Measurements from ENCODE around the gene TLR10.
A peak's percentile ranks its signal among the peaks of the same experiment; 100 is the strongest.
"Not testable (repeated sequence)": the region's sequence is repeated elsewhere in the genome, so short reads cannot be mapped to it uniquely, and the experiment has no call there.

TLR10 gene

GRCh38 chr4:38782452-38783108 lies at the start of gene TLR10:
Gene TLR10 (minus strand): TSS chr4:38782990. CDS start chr4:38775590, 7,400 bp downstream.
- DNase-seq: peak in 1 of 2 experiments; percentile 2

- DNase-seq: no peak
These were observed 49.4 kb upstream of the TLR10 start for GRCh38 chr4:38832206-38832605.

DNA sequence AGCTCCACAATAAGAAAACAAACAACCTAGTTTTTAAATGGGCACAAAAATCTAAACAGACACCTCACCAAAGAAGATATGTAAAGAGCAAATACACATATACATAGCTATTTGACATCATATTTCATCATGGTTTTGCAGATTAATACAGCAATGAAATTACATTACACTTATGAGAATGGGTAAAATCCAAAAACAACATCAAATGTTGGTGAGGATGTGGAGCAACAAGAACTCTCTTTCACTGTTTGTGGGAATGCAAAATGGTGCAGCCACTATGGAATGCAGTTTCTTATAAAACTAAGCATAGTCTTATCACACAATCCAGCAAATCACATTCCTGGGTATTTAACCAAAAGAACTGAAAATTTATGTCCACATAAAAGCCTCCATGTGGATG lies 48.9 kb upstream of the TLR10 start:
- no peak for DNase-seq

- DNase-seq: no peak
These were observed 46.4 kb upstream of the TLR10 start for GRCh38 chr4:38829237-38829636.

DNA sequence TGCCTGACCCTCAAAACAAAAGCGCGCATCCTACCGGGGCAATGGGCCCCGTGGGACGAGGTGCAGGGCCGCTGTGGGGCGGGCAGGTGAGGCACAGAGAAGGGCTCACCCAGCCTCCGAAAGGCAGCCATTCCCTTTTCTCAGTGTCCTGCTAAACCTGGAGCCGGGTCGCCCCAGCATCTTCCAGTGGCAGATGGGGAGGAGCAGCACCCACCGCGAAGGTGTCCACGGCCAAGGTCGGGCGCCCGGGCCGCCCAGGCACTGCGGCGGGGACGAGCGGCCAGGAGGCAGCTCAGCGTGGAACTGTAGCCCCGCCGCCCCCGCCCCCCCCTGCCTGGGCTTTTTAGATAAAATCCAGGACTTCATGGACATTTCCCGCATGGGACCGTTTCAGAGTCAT lies 41.0 kb upstream of the TLR10 start:
- no peak for DNase-seq

DNA sequence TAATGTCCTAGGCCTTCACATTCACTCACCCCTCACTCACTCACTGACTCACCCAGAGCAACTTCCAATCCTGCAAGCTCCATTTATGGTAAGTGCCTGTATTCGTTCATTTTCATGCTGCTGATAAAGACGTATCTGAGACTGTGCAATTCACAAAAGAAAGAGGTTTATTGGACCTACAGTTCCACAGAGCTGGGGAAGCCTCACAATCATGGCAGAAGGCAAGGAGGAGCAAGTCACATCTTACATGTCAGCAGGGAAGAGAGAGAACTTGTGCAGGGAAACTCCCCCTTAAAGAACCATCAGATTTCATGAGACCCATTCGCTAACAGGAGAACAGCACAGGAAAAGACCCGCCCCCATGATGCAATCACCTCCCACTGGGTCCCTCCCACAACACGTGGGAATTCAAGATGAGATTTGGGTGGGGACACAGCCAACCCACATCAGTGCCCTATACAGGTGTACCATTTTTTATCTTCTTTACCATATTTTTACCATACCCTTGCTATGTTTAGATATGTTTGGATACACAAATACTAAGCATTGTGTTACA lies 40.0 kb upstream of the TLR10 start:
- DNase-seq: no peak

DNA sequence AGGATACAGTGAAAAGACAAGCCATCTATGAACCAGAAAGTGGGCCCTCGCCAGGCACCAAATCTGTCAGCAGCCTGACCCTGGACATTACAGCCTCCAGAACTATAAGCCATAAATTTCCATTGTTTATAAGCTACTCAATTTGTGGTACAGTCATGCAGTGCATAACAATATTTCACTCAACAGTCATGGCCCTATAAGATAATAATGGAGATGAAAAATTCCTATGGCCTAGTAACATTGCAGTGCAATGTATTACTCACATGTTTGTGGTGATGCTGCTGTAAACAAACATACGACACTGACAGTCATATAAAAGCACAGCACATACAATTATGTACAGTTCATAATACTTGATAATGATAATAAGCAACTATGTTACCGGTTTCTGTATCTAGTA lies 38.9 kb upstream of the TLR10 start:
- DNase-seq: no peak

DNA sequence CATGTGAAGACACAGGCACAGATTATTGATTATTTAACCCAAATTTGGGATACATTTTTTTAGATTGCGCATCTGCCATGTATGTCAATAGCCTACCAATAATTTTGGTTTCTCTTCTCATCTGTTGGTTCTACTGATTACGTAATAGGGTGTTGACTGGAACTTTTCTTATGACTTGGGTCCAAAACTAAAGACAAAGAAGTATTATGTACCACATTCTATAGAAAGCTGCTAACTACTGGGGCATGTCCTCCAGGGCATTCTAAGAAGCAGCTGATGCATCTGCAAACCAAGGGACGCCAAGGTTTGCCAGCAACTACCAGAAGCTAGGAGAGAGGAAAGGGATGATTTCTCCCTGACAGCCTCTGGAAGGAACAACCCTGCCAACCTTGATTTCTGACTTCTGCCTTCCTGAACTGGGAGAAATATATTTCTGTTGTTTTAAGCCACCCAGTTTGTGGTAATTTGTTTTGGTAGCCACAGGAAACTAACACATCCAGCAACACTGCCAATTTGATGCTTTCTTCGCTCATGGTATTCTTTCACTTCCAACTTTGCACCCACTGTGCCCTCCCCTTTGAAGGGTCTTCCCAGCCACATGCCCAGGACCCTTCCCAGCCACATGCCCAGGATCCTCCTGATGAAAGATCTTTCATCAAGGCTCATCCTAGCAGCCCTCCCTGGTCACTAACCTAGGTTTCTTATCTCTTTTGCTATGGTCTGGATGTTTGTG lies 37.7 kb upstream of the TLR10 start:
- no peak for DNase-seq

DNA sequence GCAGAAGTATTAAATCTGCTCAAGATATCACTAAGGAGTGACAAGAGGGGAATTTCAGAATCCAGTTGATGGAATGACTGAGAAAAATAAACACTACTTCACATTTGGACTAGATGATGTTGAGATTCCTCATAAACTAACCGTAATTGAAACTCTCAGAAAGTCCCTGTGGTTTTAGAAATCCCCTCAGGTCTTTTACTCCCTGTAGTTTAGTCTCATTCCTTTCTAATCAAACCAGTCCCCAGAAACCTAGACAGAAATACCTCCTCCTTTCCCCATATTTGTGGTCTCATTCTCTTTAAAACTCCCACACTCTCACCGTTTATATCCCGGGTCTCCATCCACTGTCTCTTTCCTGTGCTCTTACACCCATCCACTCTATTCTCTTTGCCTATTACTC lies 36.8 kb upstream of the TLR10 start:
- DNase-seq: no peak

GRCh38 chr4:38818441-38818976 lies 35.7 kb upstream of the TLR10 start:
- no peak for DNase-seq

DNA sequence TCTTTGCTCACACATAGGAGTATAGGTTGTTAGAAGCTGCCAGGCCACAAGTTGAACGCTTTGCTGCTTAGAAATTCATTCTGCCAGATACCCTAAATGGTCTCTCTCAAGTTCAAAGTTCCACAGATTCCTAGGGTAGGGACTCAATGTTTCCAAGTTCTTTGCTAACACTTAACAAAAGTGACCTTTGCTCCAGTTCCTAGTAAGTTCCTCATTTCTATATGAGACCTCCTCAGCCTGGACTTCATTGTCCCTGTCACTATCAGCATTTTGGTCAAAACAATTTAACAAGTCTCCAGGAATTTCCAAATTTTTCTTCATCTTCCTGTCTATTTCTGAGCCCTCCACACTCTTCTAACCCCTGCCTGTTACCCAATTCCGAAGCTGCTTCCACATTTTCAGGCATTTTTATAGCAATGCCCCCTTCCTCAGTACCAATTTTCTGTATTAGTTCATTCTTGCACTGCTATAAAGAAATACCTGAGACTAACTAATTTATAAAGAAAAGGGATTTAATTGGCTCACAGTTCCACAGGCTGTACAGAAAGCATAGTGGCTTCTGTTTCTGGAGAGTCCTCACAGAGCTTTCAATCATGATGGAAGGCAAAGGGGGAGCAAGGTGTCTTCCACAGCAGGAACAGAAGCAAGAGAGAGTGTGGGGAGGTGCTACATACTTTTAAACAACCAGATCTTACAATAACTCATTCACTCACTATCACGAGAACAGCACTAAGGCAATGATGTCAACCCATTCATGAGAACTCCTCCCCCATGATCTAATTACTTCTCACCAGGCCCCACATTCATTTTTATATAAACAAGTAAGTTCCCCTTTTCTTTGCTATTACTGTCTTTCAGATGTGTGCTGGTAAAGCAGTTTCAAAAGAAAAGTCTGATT lies 33.3 kb upstream of the TLR10 start:
- DNase-seq: no peak

- DNase-seq: no peak
These were observed 31.6 kb upstream of the TLR10 start for GRCh38 chr4:38814386-38814785.

DNA sequence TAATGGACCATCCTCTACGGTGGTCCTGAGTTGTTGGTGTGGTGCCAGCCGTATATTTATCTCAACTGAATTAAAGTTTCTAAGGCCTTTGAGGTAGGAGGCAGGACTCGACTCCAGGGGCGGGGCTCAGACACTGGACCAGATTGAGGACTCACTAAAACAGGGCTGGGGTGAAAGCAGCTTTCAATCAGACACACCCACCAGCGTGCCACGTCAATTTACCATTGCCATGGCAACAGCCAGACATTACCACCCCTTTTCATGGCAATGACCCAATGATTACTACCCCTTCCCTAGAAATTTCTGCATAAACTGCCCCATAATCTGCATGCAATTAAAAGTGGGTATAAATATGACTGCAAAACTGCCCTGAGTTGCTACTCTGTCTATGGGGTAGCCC lies 28.5 kb upstream of the TLR10 start:
- DNase-seq: no peak

GRCh38 chr4:38807462-38807861 lies 24.7 kb upstream of the TLR10 start:
- not testable (repeated sequence) for DNase-seq

GRCh38 chr4:38806251-38806650 lies 23.5 kb upstream of the TLR10 start:
- not testable (repeated sequence) for DNase-seq

GRCh38 chr4:38805530-38806145 lies 22.8 kb upstream of the TLR10 start:
- DNase-seq: no peak

DNA sequence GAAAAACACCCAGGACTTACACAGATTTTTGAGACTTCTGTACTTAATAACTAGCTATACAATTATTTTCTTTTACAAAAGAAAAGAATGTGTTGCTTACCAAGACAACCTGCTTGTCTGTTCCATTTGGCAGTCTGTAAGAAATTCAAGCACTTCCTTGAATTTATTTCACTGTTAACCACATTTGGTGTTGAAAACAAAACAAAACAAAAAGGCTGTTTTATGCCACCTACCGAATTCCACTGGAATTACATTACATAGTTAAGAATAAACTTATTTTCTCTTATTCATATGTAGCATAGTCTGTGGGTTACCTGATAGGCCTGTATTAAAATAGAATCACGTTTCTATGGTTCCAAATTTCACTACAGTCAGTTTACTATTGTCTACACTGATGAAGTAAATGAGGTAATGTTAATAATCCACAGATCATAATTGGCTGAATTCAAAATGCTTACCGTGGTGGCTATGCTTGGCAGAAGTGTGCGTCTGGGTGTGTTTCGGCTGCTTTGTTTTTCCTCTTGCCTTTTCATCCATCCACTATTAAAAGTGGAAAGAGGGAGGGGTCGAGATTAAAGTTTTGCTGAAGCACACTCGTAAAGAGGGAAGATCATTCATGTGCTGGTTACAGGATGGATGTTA lies 22.0 kb upstream of the TLR10 start, which contains the start of gene TLR1:
Gene TLR1 (minus strand): TSS at position 138 of the 642 bp plus-strand sequence. CDS start 5,960 bp downstream, outside the sequence.
- no peak for DNase-seq

DNA sequence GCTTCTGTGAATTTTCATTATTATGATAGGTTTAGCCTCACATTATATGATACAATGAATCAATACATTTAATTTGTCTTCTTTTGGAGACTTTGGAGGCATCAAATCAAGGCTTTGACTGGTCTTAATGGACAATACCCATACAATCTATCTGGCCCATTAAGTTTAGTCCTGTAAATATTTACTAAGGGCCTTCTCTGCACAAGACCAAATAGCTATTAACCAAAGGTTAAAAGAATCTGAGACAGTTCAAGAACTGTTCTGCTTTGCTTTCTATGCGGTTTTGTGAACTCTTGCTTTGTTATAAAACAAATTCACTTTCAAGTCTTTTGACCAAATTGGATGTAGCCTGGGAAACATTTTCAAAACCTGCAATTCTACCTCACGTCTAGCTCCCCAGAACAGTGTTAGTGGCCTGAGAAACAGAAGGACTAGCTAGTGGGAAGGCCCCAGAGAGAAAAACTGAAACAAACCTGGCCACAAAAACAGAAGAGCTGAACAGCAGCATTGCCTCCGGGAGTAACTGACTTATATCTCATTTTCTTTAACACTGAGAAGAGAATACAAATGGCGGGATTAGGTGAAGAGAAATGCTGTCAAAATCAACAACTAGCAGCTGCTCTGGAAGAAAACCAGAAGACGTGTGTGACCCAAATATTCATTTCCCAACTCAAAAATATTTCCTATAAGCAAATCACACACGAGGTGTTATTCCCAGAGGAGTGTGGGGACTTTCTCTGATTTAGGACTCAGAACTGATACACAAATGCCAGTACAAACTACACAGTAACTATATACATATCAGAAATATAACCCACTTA lies 21.3 kb upstream of the TLR10 start:
- DNase-seq: no peak

DNA sequence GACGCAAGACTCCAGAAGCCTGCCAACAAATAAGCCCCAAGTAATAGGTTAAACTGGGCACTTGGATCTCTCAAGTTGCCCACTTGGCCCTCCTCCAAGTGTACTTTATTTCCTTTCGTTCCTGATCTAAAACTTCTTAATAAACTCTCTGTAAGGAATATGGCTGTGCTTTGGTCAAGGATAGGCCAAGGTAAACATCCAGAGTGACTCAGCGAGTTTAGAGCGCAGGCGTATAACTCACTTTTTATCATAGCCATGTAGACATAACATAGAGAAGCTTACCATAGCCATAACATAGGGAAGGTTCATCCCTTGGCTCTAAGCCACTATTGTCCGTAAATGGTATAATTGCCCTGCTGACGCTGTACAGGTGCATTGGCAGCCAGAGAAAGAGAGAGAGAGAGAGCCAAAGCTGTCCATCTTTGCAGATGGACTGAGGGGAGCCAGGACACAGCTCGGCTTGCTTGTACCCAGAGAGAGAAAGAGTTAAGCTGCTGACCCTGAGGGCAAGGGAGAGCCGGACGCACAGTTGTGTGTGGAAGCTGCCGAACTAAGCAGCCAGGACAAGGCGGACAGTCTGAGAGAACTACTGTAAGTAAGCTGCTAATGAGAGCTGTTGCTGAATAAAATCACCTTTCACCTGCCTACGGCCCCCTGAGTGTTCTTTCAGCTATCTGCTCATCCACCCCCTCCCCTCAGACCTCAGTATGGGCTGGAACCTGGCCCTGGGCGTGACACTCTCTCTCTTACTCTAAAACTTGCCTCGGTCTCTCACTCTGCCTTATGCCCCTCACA lies 20.0 kb upstream of the TLR10 start:
- no peak for DNase-seq

DNA sequence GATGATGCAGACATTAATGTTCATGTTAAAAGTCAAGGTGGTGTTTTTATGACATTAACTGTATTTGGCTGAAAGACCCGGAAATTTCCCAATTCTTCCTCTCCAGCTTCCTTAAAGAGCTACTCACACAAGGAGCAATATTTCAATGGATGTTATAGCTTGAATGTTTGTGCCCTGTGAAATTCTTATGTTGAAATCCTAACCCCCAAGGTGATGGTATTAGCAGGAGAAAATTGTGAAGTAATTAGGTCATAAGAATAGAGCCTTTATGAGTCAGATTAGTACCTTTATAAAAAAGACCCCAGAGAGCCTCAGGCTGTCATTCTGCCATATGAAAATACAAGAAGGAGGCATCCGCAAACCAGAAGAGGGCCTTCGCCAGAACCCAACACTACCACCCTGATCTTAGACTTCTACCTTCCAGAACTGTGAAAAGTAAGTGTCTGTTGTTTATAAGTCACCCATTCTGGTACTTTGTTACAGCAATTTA lies 18.2 kb upstream of the TLR10 start:
- DNase-seq: no peak

Measured in activated CD4-positive, alpha-beta T cell treated with anti-CD3 and anti-CD28 coated beads, Interleukin-2, amount 50 U/mL, for 4 hours (primary cell).